HepG2 (cell line): Measurements from ENCODE around the gene C1GALT1. TPM values are rescaled to one million over a fixed set of nuclear protein-coding genes. Genes with fewer than 3 reads are reported as not detected.

ENCODE experiments used
- ETV5 ChIP-seq: IDR thresholded peaks from 2 replicates; pipeline ENCODE4 v1.6.1; 2018; ENCODE audit warnings: missing biosample characterization, missing genetic modification reagents, inconsistent platforms, borderline replicate concordance
- FOXA1 ChIP-seq, 2 experiments: fragments of 450-650 bp in 1 of 2; sonication (generic) in 1 of 2; formaldehyde crosslinking in 1 of 2; IDR thresholded peaks; 2 replicates each; pipeline versions ENCODE4 v1.4.0 to v1.6.1; 2016 to 2020; ENCODE audit warnings: missing genetic modification reagents in 1 of 2
- FOXA3 ChIP-seq: IDR thresholded peaks from 2 replicates; pipeline ENCODE4 v1.6.1; 2016; ENCODE audit warnings: missing genetic modification reagents, missing compliant biosample characterization
- GATAD2A ChIP-seq: IDR thresholded peaks from 2 replicates; pipeline ENCODE4 v1.6.1; 2016
- HBP1 ChIP-seq: IDR thresholded peaks from 2 replicates; pipeline ENCODE4 v1.6.1; 2016; ENCODE audit warnings: low read depth, control low read depth
- HDAC6 ChIP-seq: fragments of 200-600 bp; sonication (generic); IDR thresholded peaks from 2 replicates; pipeline ENCODE4 v1.7.0; 2017; ENCODE audit warnings: mild to moderate bottlenecking, antibody characterized with exemption, low read length, low read depth
- JUNB ChIP-seq: sonication (generic); formaldehyde crosslinking; IDR thresholded peaks from 2 replicates; pipeline ENCODE4 v1.8.0; 2022; ENCODE audit warnings: missing genetic modification reagents, mild to moderate bottlenecking, borderline replicate concordance
- MED1 ChIP-seq: sonication (generic); formaldehyde crosslinking; IDR thresholded peaks from 2 replicates; pipeline ENCODE4 v1.4.0; 2020; ENCODE audit warnings: missing genetic modification reagents
- MXD1 ChIP-seq: sonication (generic); formaldehyde crosslinking; IDR thresholded peaks from 2 replicates; pipeline ENCODE4 v1.4.0; 2020; ENCODE audit warnings: mild to moderate bottlenecking, missing genetic modification reagents
- RBAK ChIP-seq: sonication (generic); formaldehyde crosslinking; IDR thresholded peaks from 2 replicates; pipeline ENCODE4 v1.5.1; 2020; ENCODE audit warnings: mild to moderate bottlenecking, missing genetic modification reagents
- RELA ChIP-seq: sonication (generic); formaldehyde crosslinking; IDR thresholded peaks from 2 replicates; pipeline ENCODE4 v1.4.0; 2020; ENCODE audit warnings: missing genetic modification reagents
- SAP130 ChIP-seq: IDR thresholded peaks from 2 replicates; pipeline ENCODE4 v1.6.1; 2016; ENCODE audit warnings: low read depth
- SOX5 ChIP-seq: IDR thresholded peaks from 2 replicates; pipeline ENCODE4 v1.6.1; 2016; ENCODE audit warnings: borderline replicate concordance
- TCF12 ChIP-seq, 2 experiments: fragments of 450-650 bp in 1 of 2; sonication (generic) in 1 of 2; formaldehyde crosslinking in 1 of 2; IDR thresholded peaks; 2 replicates each; pipeline versions ENCODE4 v1.6.1 to v1.8.0; 2017 to 2022; ENCODE audit warnings: antibody characterized with exemption in 1 of 2, mild to moderate bottlenecking in 1 of 2, missing genetic modification reagents in 1 of 2, moderate library complexity in 1 of 2
- ZBTB26 ChIP-seq: IDR thresholded peaks from 2 replicates; pipeline ENCODE4 v1.6.1; 2016; ENCODE audit warnings: missing compliant biosample characterization, missing genetic modification reagents, borderline replicate concordance
- ZNF12 ChIP-seq: sonication (generic); formaldehyde crosslinking; IDR thresholded peaks from 2 replicates; pipeline ENCODE4 v1.5.0; 2020; ENCODE audit warnings: missing genetic modification reagents
- ZNF235 ChIP-seq: sonication (generic); formaldehyde crosslinking; IDR thresholded peaks from 2 replicates; pipeline ENCODE4 v1.8.1; 2023; ENCODE audit warnings: mild to moderate bottlenecking, missing genetic modification reagents, borderline replicate concordance
- ZNF256 ChIP-seq: sonication (generic); formaldehyde crosslinking; conservative IDR thresholded peaks from 2 replicates; pipeline ENCODE4 v1.4.0; 2020; ENCODE audit warnings: missing genetic modification reagents
- ZNF362 ChIP-seq: sonication (generic); formaldehyde crosslinking; IDR thresholded peaks from 2 replicates; pipeline ENCODE4 v1.4.0; 2020; ENCODE audit warnings: missing genetic modification reagents, mild to moderate bottlenecking, borderline replicate concordance
- ZNF556 ChIP-seq: sonication (generic); formaldehyde crosslinking; IDR thresholded peaks from 2 replicates; pipeline ENCODE4 v1.4.0; 2020; ENCODE audit warnings: mild to moderate bottlenecking, missing genetic modification reagents, borderline replicate concordance
- ZNF567 ChIP-seq: sonication (generic); formaldehyde crosslinking; IDR thresholded peaks from 2 replicates; pipeline ENCODE4 v1.8.1; 2023; ENCODE audit warnings: mild to moderate bottlenecking, missing genetic modification reagents, borderline replicate concordance
- ZNF597 ChIP-seq: sonication (generic); formaldehyde crosslinking; IDR thresholded peaks from 2 replicates; pipeline ENCODE4 v1.5.0; 2020; ENCODE audit warnings: missing genetic modification reagents
- ZNF614 ChIP-seq: IDR thresholded peaks from 2 replicates; pipeline ENCODE4 v1.6.1; 2018; ENCODE audit warnings: missing biosample characterization, missing genetic modification reagents, inconsistent platforms, borderline replicate concordance
- ZNF737 ChIP-seq: sonication (generic); formaldehyde crosslinking; IDR thresholded peaks from 2 replicates; pipeline ENCODE4 v1.5.0; 2020; ENCODE audit warnings: missing genetic modification reagents, mild to moderate bottlenecking, borderline replicate concordance
- polyA plus RNA-seq, 8 experiments: library from polyadenylated mRNA; depleted of rRNA in 3 of 8; stranded (reverse) in 7 of 8; unstranded in 1 of 8; fragments of >200 nt; fragmentation: Illumina TruSeq in 4 of 8; extraction: Trizol in 4 of 8; gene quantifications; 2 replicates each; pipeline versions ENCODE4 v1.2.1 to v1.2.3, GENCODE V29; 2011 to 2016; ENCODE audit warnings: low read depth in 4 of 8, missing spikeins in 1 of 8, mixed read lengths in 1 of 8; ENCODE audit not compliant: insufficient read depth in 1 of 8
- total RNA-seq, 5 experiments: library from RNA; depleted of rRNA; stranded (reverse); fragments of >200 nt; fragmentation: Illumina TruSeq; extraction: Trizol; gene quantifications; 2 replicates each; pipeline ENCODE4 v1.2.3, GENCODE V29; 2016; ENCODE audit warnings: low read depth in 1 of 5
- TF ChIP-seq, protein P1 (sequence below): IDR thresholded peaks from 2 replicates; pipeline ENCODE4 v1.6.1; 2016; ENCODE audit warnings: low read depth

C1GALT1 gene
- total and polyA plus RNA-seq, 2 of the 13 experiments (the other 11 are each of a cell fraction or from before 2014, with no cell fraction given) = 57.1 to 65.9 TPM

GRCh38 chr7:7219216-7219615 is 36.9 kb downstream of the C1GALT1 start (continued):
- TF ChIP-seq JUNB (CRISPR knock-in tag) = no peak
- no peak for TF ChIP-seq ZNF235
- TF ChIP-seq HBP1 (CRISPR knock-in tag) = no peak
- TF ChIP-seq SOX5 (CRISPR knock-in tag) = peak; percentile 25; the same call in 1 of the 2 replicates
- TF ChIP-seq ZNF362 = no peak
- 0 out of 2 replicates have a peak, but pooled peaks have one; percentile 29 for TF ChIP-seq GATAD2A (CRISPR knock-in tag)
- TF ChIP-seq ZNF614 (CRISPR knock-in tag) = no peak
- TF ChIP-seq MED1 (CRISPR knock-in tag) = peak; percentile 30; the same call in 1 of the 2 replicates
- TF ChIP-seq FOXA3 (CRISPR knock-in tag) = 0 out of 2 replicates have a peak, but pooled peaks have one; percentile 18
- TF ChIP-seq, protein P1, sequence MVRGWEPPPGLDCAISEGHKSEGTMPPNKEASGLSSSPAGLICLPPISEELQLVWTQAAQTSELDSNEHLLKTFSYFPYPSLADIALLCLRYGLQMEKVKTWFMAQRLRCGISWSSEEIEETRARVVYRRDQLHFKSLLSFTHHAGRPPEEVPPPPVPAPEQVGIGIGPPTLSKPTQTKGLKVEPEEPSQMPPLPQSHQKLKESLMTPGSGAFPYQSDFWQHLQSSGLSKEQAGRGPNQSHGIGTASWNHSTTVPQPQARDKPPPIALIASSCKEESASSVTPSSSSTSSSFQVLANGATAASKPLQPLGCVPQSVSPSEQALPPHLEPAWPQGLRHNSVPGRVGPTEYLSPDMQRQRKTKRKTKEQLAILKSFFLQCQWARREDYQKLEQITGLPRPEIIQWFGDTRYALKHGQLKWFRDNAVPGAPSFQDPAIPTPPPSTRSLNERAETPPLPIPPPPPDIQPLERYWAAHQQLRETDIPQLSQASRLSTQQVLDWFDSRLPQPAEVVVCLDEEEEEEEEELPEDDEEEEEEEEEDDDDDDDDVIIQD = peak; percentile 90
- no peak for TF ChIP-seq ZNF737 (CRISPR knock-in tag)
- no peak for TF ChIP-seq ZNF597 (CRISPR knock-in tag)
- TF ChIP-seq FOXA1 (IDR thresholded peaks at IDR 0.05) = no peak
- no peak for TF ChIP-seq FOXA1 (CRISPR knock-in tag; IDR thresholded peaks at IDR 0.05)
- TF ChIP-seq RELA (CRISPR knock-in tag) = no peak
- peak; percentile 96 for TF ChIP-seq RBAK
- peak; percentile 35; the same call in 1 of the 2 replicates for TF ChIP-seq SAP130 (CRISPR knock-in tag)
- no peak for TF ChIP-seq TCF12 (IDR thresholded peaks at IDR 0.05)
- no peak for TF ChIP-seq TCF12 (CRISPR knock-in tag; IDR thresholded peaks at IDR 0.05)
- no peak for TF ChIP-seq ZNF567 (CRISPR knock-in tag)
- no peak for TF ChIP-seq ZNF556 (CRISPR knock-in tag)
- no peak for TF ChIP-seq ZBTB26 (CRISPR knock-in tag)
- TF ChIP-seq HDAC6 = no peak
- TF ChIP-seq ZNF12 (CRISPR knock-in tag) = peak; percentile 92
- 0 out of 2 replicates have a peak, but pooled peaks have one; percentile 33 for TF ChIP-seq ETV5 (CRISPR knock-in tag)
- no peak for TF ChIP-seq MXD1 (CRISPR knock-in tag)
- no peak for TF ChIP-seq ZNF256 (CRISPR knock-in tag)
